Germinal center (tissue), 1 donor: ENCODE measurements around the gene HIBCH.
"Not testable (repeated sequence)": the region's sequence is repeated elsewhere in the genome, so short reads cannot be mapped to it uniquely, and the experiment has no call there.

Experiments
- DNase-seq: peaks from one replicate; pipeline ENCODE4 v3.0.0; 2012; ENCODE audit warnings: mixed read lengths, low spot score

HIBCH gene

DNA sequence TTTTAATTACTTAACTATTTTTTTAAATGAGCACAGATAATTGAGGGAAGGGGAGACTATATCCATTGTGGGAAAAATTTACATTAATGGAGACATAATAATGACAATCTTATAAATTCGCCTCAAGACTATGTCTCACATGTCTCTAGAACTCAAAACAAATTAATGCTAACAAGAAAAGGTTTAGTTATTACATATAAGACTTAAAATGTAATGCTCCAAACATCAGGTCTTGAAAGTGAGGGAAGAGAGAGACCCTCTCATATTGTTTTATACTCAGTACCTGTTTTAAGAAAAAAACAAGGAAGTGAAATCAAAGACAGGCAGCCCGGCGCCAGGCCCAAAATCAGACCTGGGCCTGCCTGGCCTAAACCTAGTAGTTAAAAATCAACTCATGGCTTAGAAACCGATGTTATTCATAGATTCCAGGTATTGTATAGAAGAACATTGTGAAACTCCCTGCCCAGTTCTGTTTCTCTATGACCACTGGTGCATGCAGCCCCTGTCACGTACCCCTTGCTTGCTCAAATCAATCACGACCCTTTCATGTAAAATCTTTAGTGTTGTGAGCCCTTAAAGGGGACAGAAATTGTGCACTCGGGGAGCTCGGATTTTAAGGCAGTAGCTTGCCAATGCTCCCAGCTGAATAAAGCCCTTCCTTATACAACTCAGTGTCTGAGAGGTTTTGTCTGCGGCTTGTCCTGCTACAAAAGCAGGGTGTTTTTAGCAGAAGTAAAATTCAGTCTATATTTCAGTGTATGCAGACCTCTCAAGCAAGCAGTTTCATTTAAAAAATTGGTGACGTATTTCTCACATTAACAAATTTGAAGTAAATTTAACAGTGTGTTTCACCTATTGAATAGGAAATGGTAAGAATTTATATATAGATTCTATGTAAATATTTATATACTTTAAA lies 161.8 kb downstream of the HIBCH start:
- not testable (repeated sequence) for DNase-seq

DNA sequence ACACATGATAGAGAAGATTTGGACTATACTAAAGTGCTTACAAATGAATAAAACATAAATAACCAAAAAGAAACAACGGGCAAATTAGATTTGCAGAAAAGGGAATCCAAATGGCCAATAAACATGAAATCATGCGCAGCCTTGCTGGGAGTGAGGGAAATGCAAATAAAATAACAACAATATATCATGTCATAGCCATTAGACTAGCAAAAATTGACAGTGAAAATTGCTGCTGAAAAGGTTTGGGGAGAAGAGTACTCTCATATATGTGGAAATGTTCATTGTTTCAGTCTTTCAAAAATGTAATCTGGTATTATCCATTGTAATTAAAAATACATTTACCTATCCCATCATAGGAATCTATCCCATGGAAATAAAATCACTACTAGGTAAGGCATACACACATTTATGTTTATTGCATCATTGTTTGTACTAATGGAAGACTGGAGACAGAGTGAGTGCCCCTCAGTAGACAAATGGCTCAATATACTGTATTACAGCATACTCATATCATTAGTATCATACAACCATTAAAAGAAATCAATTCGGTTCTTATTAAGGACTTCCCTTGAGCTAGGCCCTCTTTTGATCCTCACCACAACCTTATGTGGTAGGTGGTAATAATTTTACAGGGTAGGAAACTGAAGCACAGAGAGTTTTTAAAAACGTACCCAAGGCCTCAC lies 163.0 kb downstream of the HIBCH start:
- no peak for DNase-seq
